Kidney epithelial cell (primary cell): Measurements from ENCODE around the gene KIRREL2. TPM values are rescaled to one million over a fixed set of nuclear protein-coding genes. Genes with fewer than 3 reads are reported as not detected.

Experiments used
- DNase-seq: peaks from one replicate; pipeline ENCODE4 v3.0.0-alpha.2; 2010; ENCODE audit warnings: low read depth
- H3K27me3 ChIP-seq: 2 replicates; pipeline ENCODE4 v1.6.0; 2011; ENCODE audit warnings: low read length; ENCODE audit not compliant: control insufficient read depth, insufficient read depth
- H3K36me3 ChIP-seq: 2 replicates; pipeline ENCODE4 v1.5.1; 2011; ENCODE audit warnings: low read length; ENCODE audit not compliant: control insufficient read depth, insufficient read depth
- H3K4me3 ChIP-seq: 2 replicates; pipeline ENCODE4 v1.5.1; 2011; ENCODE audit warnings: low read depth, mild to moderate bottlenecking, control low read depth, low read length
- total RNA-seq: library from RNA; depleted of rRNA; stranded (reverse); fragments of >200 nt; gene quantifications from 2 replicates; pipeline ENCODE4 v1.2.3, GENCODE V29; 2015
- TF ChIP-seq, protein P1 (sequence below): IDR thresholded peaks from 2 replicates; pipeline ENCODE4 v1.5.1; 2011; ENCODE audit warnings: mild to moderate bottlenecking, moderate library complexity, low read length, control low read depth, inconsistent platforms; ENCODE audit not compliant: insufficient read depth, poor library complexity, severe bottlenecking

The KIRREL2 gene
- total RNA-seq, 1 donor from 2014 or later, result 0.50 TPM

DNA sequence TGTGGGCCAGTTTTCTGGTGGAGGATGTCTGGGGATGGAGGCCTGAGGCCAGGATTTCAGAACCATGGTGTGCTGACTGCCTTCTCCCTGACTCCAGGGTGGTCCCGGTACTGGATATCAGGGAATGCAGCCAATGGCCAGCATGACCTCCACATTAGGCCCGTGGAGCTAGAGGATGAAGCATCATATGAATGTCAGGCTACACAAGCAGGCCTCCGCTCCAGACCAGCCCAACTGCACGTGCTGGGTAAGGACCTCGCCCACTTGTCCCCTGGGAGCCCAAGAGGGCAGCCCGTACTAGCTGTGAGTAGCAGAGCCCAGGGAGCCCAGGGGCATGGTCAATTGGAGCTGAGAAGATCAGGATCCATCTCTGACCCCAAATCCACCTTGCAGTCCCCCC lies 1.6 kb downstream of the KIRREL2 start:
- no peak for DNase-seq
- TF ChIP-seq, protein P1, sequence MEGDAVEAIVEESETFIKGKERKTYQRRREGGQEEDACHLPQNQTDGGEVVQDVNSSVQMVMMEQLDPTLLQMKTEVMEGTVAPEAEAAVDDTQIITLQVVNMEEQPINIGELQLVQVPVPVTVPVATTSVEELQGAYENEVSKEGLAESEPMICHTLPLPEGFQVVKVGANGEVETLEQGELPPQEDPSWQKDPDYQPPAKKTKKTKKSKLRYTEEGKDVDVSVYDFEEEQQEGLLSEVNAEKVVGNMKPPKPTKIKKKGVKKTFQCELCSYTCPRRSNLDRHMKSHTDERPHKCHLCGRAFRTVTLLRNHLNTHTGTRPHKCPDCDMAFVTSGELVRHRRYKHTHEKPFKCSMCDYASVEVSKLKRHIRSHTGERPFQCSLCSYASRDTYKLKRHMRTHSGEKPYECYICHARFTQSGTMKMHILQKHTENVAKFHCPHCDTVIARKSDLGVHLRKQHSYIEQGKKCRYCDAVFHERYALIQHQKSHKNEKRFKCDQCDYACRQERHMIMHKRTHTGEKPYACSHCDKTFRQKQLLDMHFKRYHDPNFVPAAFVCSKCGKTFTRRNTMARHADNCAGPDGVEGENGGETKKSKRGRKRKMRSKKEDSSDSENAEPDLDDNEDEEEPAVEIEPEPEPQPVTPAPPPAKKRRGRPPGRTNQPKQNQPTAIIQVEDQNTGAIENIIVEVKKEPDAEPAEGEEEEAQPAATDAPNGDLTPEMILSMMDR, result no peak
- H3K27me3 ChIP-seq, result peaks cover 77% of the 10 kb centered on the region

DNA sequence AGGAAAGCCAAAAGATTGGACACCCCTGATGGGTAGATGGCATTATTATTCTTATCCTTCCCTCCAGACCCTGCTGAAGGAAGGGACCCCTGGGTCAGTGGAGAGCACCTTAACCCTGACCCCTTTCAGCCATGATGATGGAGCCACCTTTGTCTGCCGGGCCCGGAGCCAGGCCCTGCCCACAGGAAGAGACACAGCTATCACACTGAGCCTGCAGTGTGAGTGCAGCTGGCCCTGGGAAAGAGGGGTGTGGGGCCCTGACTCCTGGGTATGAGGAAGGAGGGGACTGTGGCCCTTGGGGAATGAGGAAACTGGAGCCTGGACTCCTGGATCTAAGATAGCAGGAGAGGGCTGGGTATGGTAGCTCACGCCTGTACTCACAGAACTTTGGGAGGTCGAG lies 2.7 kb downstream of the KIRREL2 start:
- H3K27me3 ChIP-seq, result peaks cover 75% of the 10 kb centered on the region

More for the DNA sequence above, 1.6 kb downstream of the KIRREL2 start:
- no peaks in the 10 kb centered on the region for H3K36me3 ChIP-seq
- H3K4me3 ChIP-seq, result no peak overlapping the region

DNA sequence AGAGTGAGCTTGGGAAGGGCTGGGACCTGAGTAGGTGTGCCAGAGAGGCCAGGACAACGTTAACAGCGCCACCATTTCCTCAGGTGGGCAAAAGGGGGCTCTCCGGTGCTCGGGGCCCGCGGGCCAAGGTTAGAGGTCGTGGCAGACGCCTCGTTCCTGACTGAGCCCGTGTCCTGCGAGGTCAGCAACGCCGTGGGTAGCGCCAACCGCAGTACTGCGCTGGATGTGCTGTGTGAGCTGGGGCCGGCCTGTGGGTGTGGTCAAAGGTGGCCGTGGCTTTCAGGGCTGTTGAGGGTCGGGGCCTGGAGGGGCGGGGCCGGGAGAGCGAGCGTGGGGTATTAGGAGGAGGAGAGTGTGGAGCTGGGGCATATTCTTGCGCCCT lies 3.7 kb downstream of the KIRREL2 start:
- no peak overlapping the region for H3K4me3 ChIP-seq
- TF ChIP-seq, protein P1, result no peak
- H3K27me3 ChIP-seq, result peaks cover 67% of the 10 kb centered on the region
- no peak for DNase-seq
- H3K36me3 ChIP-seq, result no peaks in the 10 kb centered on the region

More for the DNA sequence above, 2.7 kb downstream of the KIRREL2 start:
- no peak for DNase-seq
- TF ChIP-seq, protein P1, result no peak
- H3K36me3 ChIP-seq, result no peaks in the 10 kb centered on the region
- H3K4me3 ChIP-seq, result no peak overlapping the region

DNA sequence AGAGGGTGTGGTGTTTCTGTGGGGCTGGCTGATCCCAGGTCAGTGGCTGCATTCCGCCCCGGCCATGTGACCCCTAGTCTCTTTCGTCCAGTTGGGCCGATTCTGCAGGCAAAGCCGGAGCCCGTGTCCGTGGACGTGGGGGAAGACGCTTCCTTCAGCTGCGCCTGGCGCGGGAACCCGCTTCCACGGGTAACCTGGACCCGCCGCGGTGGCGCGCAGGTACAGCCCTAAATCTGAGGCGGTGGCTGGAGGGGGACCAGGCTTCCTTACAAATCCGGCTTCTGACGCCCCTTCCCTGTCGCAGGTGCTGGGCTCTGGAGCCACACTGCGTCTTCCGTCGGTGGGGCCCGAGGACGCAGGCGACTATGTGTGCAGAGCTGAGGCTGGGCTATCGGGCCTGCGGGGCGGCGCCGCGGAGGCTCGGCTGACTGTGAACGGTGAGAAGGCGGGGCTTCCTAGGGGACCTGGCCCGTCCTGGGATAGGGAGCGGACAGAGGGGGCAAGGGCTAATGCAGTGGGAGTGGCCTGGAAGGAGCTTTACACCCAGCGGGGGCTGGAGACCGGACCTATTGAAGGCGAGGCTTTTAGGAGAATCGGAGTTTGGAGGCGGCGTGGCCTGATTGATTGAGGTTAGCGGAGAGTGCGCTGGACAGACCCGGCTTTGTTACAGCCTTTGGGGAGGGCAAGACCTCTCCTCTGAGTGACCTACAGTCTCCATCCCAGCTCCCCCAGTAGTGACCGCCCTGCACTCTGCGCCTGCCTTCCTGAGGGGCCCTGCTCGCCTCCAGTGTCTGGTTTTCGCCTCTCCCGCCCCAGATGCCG lies 4.3 kb downstream of the KIRREL2 start:
- no peak for DNase-seq
- TF ChIP-seq, protein P1, result no peak
- H3K36me3 ChIP-seq, result no peaks in the 10 kb centered on the region
- peaks cover 62% of the 10 kb centered on the region for H3K27me3 ChIP-seq
- no peak overlapping the region for H3K4me3 ChIP-seq

DNA sequence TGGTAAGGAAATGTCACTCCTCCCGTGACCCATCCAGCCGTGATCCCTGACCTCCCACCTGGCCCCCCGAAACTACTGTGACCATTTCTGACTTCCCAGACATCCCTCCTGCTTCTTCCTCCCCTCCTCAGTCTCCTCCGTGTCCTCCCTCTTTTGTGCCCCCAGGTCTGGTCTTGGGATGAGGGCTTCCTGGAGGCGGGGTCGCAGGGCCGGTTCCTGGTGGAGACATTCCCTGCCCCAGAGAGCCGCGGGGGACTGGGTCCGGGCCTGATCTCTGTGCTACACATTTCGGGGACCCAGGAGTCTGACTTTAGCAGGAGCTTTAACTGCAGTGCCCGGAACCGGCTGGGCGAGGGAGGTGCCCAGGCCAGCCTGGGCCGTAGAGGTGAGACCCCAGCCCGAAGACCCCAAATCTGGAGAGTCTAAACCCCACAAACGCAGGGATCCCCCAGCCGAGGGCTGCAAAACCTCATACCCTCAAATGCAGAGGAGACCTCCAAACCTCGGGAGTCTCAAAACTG lies 5.0 kb downstream of the KIRREL2 start:
- H3K27me3 ChIP-seq, result peaks cover 56% of the 10 kb centered on the region
- no peak for DNase-seq
- TF ChIP-seq, protein P1, result no peak
- no peaks in the 10 kb centered on the region for H3K36me3 ChIP-seq
- H3K4me3 ChIP-seq, result no peak overlapping the region
